NCI-H460 (cell line): ENCODE results near the gene MRGPRG. TPM values are rescaled to one million over a fixed set of nuclear protein-coding genes. Genes with fewer than 3 reads are reported as not detected.

Source experiments
- DNase-seq: peaks from one replicate; pipeline ENCODE4 v3.0.0-alpha.2; 2016; ENCODE audit warnings: low read depth; ENCODE audit errors: extremely low read depth
- total RNA-seq: library from RNA; depleted of rRNA; stranded (reverse); fragments of >200 nt; shearing (Covaris generic); gene quantifications from 2 replicates; pipeline ENCODE4 v1.2.3, GENCODE V29; 2014

The MRGPRG gene
- total RNA-seq, 1 experiment from 2014 or later: not detected

- DNase-seq: no peak
Observed at GRCh38 chr11:3207526-3208189, 11.0 kb downstream of the MRGPRG start.

GRCh38 chr11:3206922-3207204 lies 11.8 kb downstream of the MRGPRG start:
- no peak for DNase-seq

GRCh38 chr11:3206156-3206921 lies 12.3 kb downstream of the MRGPRG start:
- no peak for DNase-seq

- DNase-seq: no peak
Observed at GRCh38 chr11:3205261-3206155, 13.1 kb downstream of the MRGPRG start.

GRCh38 chr11:3204141-3205015 lies 14.2 kb downstream of the MRGPRG start:
- no peak for DNase-seq

- no peak for DNase-seq
Observed at GRCh38 chr11:3203221-3204043, 15.2 kb downstream of the MRGPRG start.

- DNase-seq: no peak
Observed at GRCh38 chr11:3202759-3203158, 15.9 kb downstream of the MRGPRG start.

GRCh38 chr11:3202305-3202704 lies 16.3 kb downstream of the MRGPRG start:
- no peak for DNase-seq

- no peak for DNase-seq
Observed at GRCh38 chr11:3201677-3202181, 16.9 kb downstream of the MRGPRG start.

GRCh38 chr11:3201112-3201581 lies 17.5 kb downstream of the MRGPRG start:
- no peak for DNase-seq

GRCh38 chr11:3200388-3201111 lies 18.1 kb downstream of the MRGPRG start:
- DNase-seq: no peak

GRCh38 chr11:3199537-3200295 lies 18.9 kb downstream of the MRGPRG start:
- DNase-seq: no peak

GRCh38 chr11:3198815-3199214 lies 19.8 kb downstream of the MRGPRG start:
- no peak for DNase-seq

GRCh38 chr11:3197878-3198528 lies 20.6 kb downstream of the MRGPRG start:
- no peak for DNase-seq

- no peak for DNase-seq
Observed at GRCh38 chr11:3197044-3197695, 21.4 kb downstream of the MRGPRG start.

- DNase-seq: no peak
Observed at GRCh38 chr11:3196161-3197043, 22.2 kb downstream of the MRGPRG start.
